ENCODE results near the gene LMAN2L. TPM values are rescaled to one million over a fixed set of nuclear protein-coding genes. Genes with fewer than 3 reads are reported as not detected.

LMAN2L gene
- polyA plus RNA-seq, 1 donor, result 30.0 TPM

GRCh38 chr2:96771796-96772618, 32.1 kb upstream of the LMAN2L start:
- Histone ChIP-seq H3K4me1 (ENCODE audit: control insufficient read depth, insufficient read depth, low read length) (peaks cover 48% of the 10 kb centered on the region), H3K27me3 (ENCODE audit: control insufficient read depth, insufficient read depth, low read length) (no peaks in the 10 kb centered on the region), H3K27ac (ENCODE audit: low read length) (no peak overlapping the region), H3K4me3 (ENCODE audit: low read length) (no peak overlapping the region), H3K9me3 (ENCODE audit: control insufficient read depth, low read depth, low read length) (no peaks in the 10 kb centered on the region), H3K36me3 (ENCODE audit: control insufficient read depth, insufficient read depth, low read length) (no peaks in the 10 kb centered on the region)
- WGBS (ENCODE audit: insufficient coverage, low lambda C conversion rate), result no CpG with 5 or more reads among the region's 20 CpGs
- DNase-seq, result peak in 1 of 2 donors; percentile 59

- Histone ChIP-seq H3K27ac (ENCODE audit: low read length) (no peak overlapping the region), H3K36me3 (ENCODE audit: control insufficient read depth, insufficient read depth, low read length) (no peaks in the 10 kb centered on the region), H3K9me3 (ENCODE audit: control insufficient read depth, low read depth, low read length) (no peaks in the 10 kb centered on the region), H3K4me1 (ENCODE audit: control insufficient read depth, insufficient read depth, low read length) (peaks cover 58% of the 10 kb centered on the region), H3K27me3 (ENCODE audit: control insufficient read depth, insufficient read depth, low read length) (no peaks in the 10 kb centered on the region), H3K4me3 (ENCODE audit: low read length) (no peak overlapping the region)
- DNase-seq, result no peak
- WGBS (ENCODE audit: insufficient coverage, low lambda C conversion rate), result 40% methylated on average over 1 of the region's 25 CpGs
Observed at GRCh38 chr2:96770442-96771202, 30.8 kb upstream of the LMAN2L start.

- no CpG with 5 or more reads among the region's 7 CpGs for WGBS (ENCODE audit: insufficient coverage, low lambda C conversion rate)
- Histone ChIP-seq H3K9me3 (ENCODE audit: control insufficient read depth, low read depth, low read length) (no peaks in the 10 kb centered on the region), H3K4me3 (ENCODE audit: low read length) (no peak overlapping the region), H3K36me3 (ENCODE audit: control insufficient read depth, insufficient read depth, low read length) (no peaks in the 10 kb centered on the region), H3K27ac (ENCODE audit: low read length) (no peak overlapping the region), H3K4me1 (ENCODE audit: control insufficient read depth, insufficient read depth, low read length) (peaks cover 63% of the 10 kb centered on the region), H3K27me3 (ENCODE audit: control insufficient read depth, insufficient read depth, low read length) (no peaks in the 10 kb centered on the region)
- no peak for DNase-seq
Observed at GRCh38 chr2:96769814-96770213, 29.9 kb upstream of the LMAN2L start.

GRCh38 chr2:96768083-96768561, 28.3 kb upstream of the LMAN2L start:
- no peaks in the 10 kb centered on the region for H3K27me3 ChIP-seq (ENCODE audit: control insufficient read depth, insufficient read depth, low read length)
- H3K27ac ChIP-seq (ENCODE audit: low read length), result peak overlapping the region; percentile 80
- DNase-seq, result peak in 1 of 2 donors; percentile 78
- WGBS (ENCODE audit: insufficient coverage, low lambda C conversion rate), result 67% methylated on average over 1 of the region's 8 CpGs
- H3K9me3 ChIP-seq (ENCODE audit: control insufficient read depth, low read depth, low read length), result no peaks in the 10 kb centered on the region
- H3K4me3 ChIP-seq (ENCODE audit: low read length), result no peak overlapping the region
- H3K4me1 ChIP-seq (ENCODE audit: control insufficient read depth, insufficient read depth, low read length), result peaks cover 62% of the 10 kb centered on the region
- no peaks in the 10 kb centered on the region for H3K36me3 ChIP-seq (ENCODE audit: control insufficient read depth, insufficient read depth, low read length)

- no CpG with 5 or more reads among the region's 9 CpGs for WGBS (ENCODE audit: insufficient coverage, low lambda C conversion rate)
- Histone ChIP-seq H3K4me3 (ENCODE audit: low read length) (peak overlapping the region; percentile 3), H3K27ac (ENCODE audit: low read length) (peak overlapping the region; percentile 80), H3K4me1 (ENCODE audit: control insufficient read depth, insufficient read depth, low read length) (peaks cover 63% of the 10 kb centered on the region), H3K36me3 (ENCODE audit: control insufficient read depth, insufficient read depth, low read length) (no peaks in the 10 kb centered on the region), H3K27me3 (ENCODE audit: control insufficient read depth, insufficient read depth, low read length) (no peaks in the 10 kb centered on the region), H3K9me3 (ENCODE audit: control insufficient read depth, low read depth, low read length) (no peaks in the 10 kb centered on the region)
- DNase-seq, result peak in 1 of 2 donors; percentile 71
Observed at GRCh38 chr2:96767135-96767871, 27.4 kb upstream of the LMAN2L start.

GRCh38 chr2:96764253-96764637, 24.4 kb upstream of the LMAN2L start:
- peak overlapping the region; percentile 80 for H3K27ac ChIP-seq (ENCODE audit: low read length)
- no peaks in the 10 kb centered on the region for H3K36me3 ChIP-seq (ENCODE audit: control insufficient read depth, insufficient read depth, low read length)
- H3K4me3 ChIP-seq (ENCODE audit: low read length), result peak overlapping the region; percentile 86
- H3K27me3 ChIP-seq (ENCODE audit: control insufficient read depth, insufficient read depth, low read length), result no peaks in the 10 kb centered on the region
- peaks cover 65% of the 10 kb centered on the region for H3K4me1 ChIP-seq (ENCODE audit: control insufficient read depth, insufficient read depth, low read length)
- H3K9me3 ChIP-seq (ENCODE audit: control insufficient read depth, low read depth, low read length), result no peaks in the 10 kb centered on the region
- DNase-seq, result no peak
- no CpG with 5 or more reads among the region's 8 CpGs for WGBS (ENCODE audit: insufficient coverage, low lambda C conversion rate)

- H3K4me3 ChIP-seq (ENCODE audit: low read length), result peak overlapping the region; percentile 86
- H3K4me1 ChIP-seq (ENCODE audit: control insufficient read depth, insufficient read depth, low read length), result peaks cover 66% of the 10 kb centered on the region
- no peaks in the 10 kb centered on the region for H3K27me3 ChIP-seq (ENCODE audit: control insufficient read depth, insufficient read depth, low read length)
- no CpG with 5 or more reads among the region's 7 CpGs for WGBS (ENCODE audit: insufficient coverage, low lambda C conversion rate)
- no peaks in the 10 kb centered on the region for H3K9me3 ChIP-seq (ENCODE audit: control insufficient read depth, low read depth, low read length)
- peak in 1 of 2 donors; percentile 72 for DNase-seq
- H3K27ac ChIP-seq (ENCODE audit: low read length), result peak overlapping the region; percentile 80
- no peaks in the 10 kb centered on the region for H3K36me3 ChIP-seq (ENCODE audit: control insufficient read depth, insufficient read depth, low read length)
Observed at GRCh38 chr2:96763511-96764252, 23.8 kb upstream of the LMAN2L start.

GRCh38 chr2:96762529-96763311, 22.9 kb upstream of the LMAN2L start:
- Histone ChIP-seq H3K36me3 (ENCODE audit: control insufficient read depth, insufficient read depth, low read length) (no peaks in the 10 kb centered on the region), H3K4me1 (ENCODE audit: control insufficient read depth, insufficient read depth, low read length) (peaks cover 62% of the 10 kb centered on the region), H3K4me3 (ENCODE audit: low read length) (peak overlapping the region; percentile 86), H3K27me3 (ENCODE audit: control insufficient read depth, insufficient read depth, low read length) (no peaks in the 10 kb centered on the region), H3K9me3 (ENCODE audit: control insufficient read depth, low read depth, low read length) (no peaks in the 10 kb centered on the region), H3K27ac (ENCODE audit: low read length) (peak overlapping the region; percentile 80)
- DNase-seq, result peak in 1 of 2 donors; percentile 48
- WGBS (ENCODE audit: insufficient coverage, low lambda C conversion rate), result 0% methylated on average over 1 of the region's 15 CpGs

Measured in large intestine (tissue), 3 donors.